ENCODE results near the gene STAT5A. TPM values are rescaled to one million over a fixed set of nuclear protein-coding genes. Genes with fewer than 3 reads are reported as not detected.

The STAT5A gene
- total and polyA plus RNA-seq, 11 donors = 4.9 to 44.0 (median 15.6) TPM

DNA sequence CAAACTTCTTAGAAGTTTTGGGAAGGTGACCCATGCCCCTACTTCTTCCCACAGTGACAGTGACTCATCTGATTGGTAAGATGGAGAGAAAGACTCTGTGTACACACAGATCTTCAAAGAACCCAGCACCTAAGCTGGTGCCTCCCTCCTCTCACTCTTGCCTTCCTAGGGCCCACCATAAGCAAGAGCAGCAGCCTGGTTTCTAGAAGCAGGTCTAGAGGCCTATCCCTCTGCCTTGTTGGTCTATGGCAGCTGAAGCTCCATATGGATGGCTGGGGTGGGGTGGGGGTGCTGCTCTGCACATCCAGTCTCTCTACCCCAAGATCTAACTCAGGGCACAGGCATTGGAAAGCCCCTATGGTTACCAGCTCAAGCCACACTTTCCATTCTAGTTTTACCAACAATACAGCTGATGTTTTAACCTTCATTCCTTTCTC lies 52.4 kb downstream of the STAT5A start:
- DNase-seq (no peak), ATAC-seq (no peak)
- H3K27ac ChIP-seq = peak overlapping the region in 1 of 12 donors; percentile 49
- H3K9me3 ChIP-seq = no peaks in the 10 kb centered on the region
- no peaks in the 10 kb centered on the region for H3K27me3 ChIP-seq
- no peak for TF ChIP-seq POLR2A (IDR thresholded peaks at IDR 0.05)
- TF ChIP-seq, protein P1, sequence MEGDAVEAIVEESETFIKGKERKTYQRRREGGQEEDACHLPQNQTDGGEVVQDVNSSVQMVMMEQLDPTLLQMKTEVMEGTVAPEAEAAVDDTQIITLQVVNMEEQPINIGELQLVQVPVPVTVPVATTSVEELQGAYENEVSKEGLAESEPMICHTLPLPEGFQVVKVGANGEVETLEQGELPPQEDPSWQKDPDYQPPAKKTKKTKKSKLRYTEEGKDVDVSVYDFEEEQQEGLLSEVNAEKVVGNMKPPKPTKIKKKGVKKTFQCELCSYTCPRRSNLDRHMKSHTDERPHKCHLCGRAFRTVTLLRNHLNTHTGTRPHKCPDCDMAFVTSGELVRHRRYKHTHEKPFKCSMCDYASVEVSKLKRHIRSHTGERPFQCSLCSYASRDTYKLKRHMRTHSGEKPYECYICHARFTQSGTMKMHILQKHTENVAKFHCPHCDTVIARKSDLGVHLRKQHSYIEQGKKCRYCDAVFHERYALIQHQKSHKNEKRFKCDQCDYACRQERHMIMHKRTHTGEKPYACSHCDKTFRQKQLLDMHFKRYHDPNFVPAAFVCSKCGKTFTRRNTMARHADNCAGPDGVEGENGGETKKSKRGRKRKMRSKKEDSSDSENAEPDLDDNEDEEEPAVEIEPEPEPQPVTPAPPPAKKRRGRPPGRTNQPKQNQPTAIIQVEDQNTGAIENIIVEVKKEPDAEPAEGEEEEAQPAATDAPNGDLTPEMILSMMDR (IDR thresholded peaks at IDR 0.05) = no peak
- no peak overlapping the region for H3K4me3 ChIP-seq
- H3K4me1 ChIP-seq = peaks cover 0 to 49% (median 10%) of the 10 kb centered on the region in 12 donors
- H3K36me3 ChIP-seq = peaks cover 0 to 95% (median 92%) of the 10 kb centered on the region in 9 donors
- intact Hi-C loops (cut with DNase I) = no loop called here

DNA sequence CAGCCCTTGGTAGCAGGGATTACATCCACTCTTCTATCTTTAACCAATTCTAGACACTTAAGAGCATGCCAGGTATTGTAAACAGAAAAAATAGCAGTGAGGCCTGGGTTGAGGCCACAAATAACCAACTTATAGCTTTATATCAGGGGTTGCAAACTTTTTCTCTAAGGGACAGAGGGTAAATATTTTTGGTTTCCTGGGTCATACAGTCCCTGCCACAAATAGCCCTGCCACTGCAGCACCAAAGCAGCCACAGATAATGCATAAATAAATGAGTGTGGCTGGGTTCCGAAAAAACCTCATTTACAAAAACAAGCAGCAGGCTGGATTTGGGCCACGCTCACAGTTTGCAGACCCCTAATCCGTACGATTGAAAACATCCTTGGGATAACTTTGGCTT lies 53.3 kb downstream of the STAT5A start:
- no peak overlapping the region for H3K4me3 ChIP-seq
- intact Hi-C loops (cut with DNase I) = no loop called here
- H3K9me3 ChIP-seq = no peaks in the 10 kb centered on the region
- no peaks in the 10 kb centered on the region for H3K27me3 ChIP-seq
- peaks cover 0 to 57% (median 10%) of the 10 kb centered on the region in 12 donors for H3K4me1 ChIP-seq
- no peak for TF ChIP-seq POLR2A (IDR thresholded peaks at IDR 0.05)
- TF ChIP-seq, protein P1 (IDR thresholded peaks at IDR 0.05) = no peak
- DNase-seq (no peak), ATAC-seq (peak in 2 of 4 donors; percentile 46 to 49)
- H3K36me3 ChIP-seq = peaks cover 0 to 95% (median 92%) of the 10 kb centered on the region in 9 donors
- WGBS, 4 donors = 56 to 77% (median 71%) methylated on average over 4 of the region's 4 CpGs
- peak overlapping the region in 5 of 12 donors; percentile 23 to 49 (median 30) for H3K27ac ChIP-seq

DNA sequence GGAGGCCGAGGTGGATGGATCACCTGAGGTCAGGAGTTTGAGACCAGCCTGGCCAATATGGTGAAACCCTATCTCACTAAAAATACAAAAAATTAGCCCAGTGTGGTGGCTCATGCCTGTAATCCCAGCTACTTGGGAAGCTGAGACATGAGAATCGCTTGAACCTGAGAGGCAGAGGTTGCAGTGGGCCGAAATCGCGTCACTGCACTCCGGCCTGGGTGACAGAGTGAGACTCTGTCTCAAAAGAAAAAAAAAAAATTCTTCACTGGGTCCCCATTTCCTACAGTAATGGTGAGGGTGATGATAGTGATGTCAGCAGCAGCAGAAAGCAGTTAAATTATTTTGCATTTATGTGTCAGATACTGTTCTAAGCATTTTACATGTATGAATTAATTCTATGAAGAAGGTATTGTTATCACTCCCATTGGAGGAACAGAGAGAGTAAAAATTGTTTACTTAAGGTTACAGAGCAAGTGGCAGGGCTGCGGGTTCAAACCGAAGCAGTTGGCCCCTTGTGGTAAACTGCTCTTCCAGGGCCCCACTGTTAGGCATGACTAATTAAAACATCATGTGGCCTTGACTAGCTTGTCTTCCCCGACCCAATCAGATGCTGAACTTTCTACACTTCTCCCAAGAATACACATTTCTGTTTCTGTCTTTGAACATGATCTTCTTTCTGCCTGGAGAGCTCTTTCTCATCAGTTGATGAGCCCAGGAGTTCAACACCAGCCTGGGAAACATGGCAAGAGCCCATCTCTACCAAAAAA lies 54.1 kb downstream of the STAT5A start:
- intact Hi-C loops (cut with DNase I) = no loop called here
- WGBS, 4 donors = 92 to 95% (median 93%) methylated on average over 9 of the region's 9 CpGs
- DNase-seq (no peak), ATAC-seq (no peak)
- Histone ChIP-seq H3K4me3 (no peak overlapping the region), H3K9me3 (no peaks in the 10 kb centered on the region), H3K27me3 (no peaks in the 10 kb centered on the region), H3K36me3 (peaks cover 0 to 91% (median 87%) of the 10 kb centered on the region in 9 donors), H3K27ac (peak overlapping the region in 4 of 12 donors; percentile 23 to 49 (median 44)), H3K4me1 (peaks cover under 1 to 59% (median 11%) of the 10 kb centered on the region in 12 donors)
- no peak for TF ChIP-seq POLR2A (IDR thresholded peaks at IDR 0.05)
- TF ChIP-seq, protein P1 (IDR thresholded peaks at IDR 0.05) = no peak

DNA sequence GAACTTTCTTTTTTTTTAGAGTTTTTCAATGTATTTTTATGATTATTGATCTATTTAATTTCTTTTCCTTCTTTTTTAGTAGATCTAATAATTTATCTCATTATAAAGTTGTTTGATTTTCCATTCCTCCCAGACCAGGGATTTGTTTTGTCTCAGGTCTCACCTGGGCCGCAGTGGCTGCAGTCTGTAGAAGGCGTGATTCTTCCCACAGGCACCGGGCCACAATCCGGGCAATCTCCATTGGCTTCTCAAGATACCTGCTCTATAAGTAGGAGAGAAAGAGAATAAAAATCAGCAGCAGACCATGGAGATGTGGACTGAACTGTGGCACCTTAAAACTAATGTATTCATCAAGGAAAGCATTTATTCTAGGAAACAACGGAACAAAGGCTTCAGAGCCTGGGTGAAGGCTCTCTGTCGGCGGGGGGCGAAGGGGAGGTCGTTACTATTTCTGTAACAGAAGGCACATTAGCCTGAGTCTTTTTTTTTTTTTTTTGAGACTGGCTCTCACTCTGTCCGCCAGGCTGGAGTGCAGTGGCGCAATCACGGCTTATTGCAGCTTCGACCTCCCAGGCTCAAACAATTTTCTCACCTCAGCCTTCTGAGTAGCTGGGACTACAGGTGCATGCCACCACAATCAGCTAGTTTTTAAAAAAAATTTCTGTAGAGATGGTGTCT lies 57.2 kb downstream of the STAT5A start:
- DNase-seq (peak in 1 of 5 donors; percentile 61), ATAC-seq (peak in 3 of 4 donors; percentile 56 to 66 (median 61))
- WGBS, 4 donors = 67 to 76% (median 75%) methylated on average over 13 of the region's 13 CpGs
- peaks cover 0 to 74% (median 62%) of the 10 kb centered on the region in 9 donors for H3K36me3 ChIP-seq
- TF ChIP-seq POLR2A (IDR thresholded peaks at IDR 0.05) = no peak
- TF ChIP-seq, protein P1 (IDR thresholded peaks at IDR 0.05) = no peak
- H3K4me3 ChIP-seq = no peak overlapping the region
- intact Hi-C loops (cut with DNase I) = loop anchor here in 4 of 10 donors (5.0 kb wide), 1 partner anchor 42 kb away; the partner anchor contains the start of gene STAT3 (in 4 of the 4)
- H3K27ac ChIP-seq = peak overlapping the region in 2 of 12 donors; percentile 13 to 47
- H3K9me3 ChIP-seq = no peaks in the 10 kb centered on the region
- no peaks in the 10 kb centered on the region for H3K27me3 ChIP-seq
- peaks cover 4 to 75% (median 35%) of the 10 kb centered on the region in 12 donors for H3K4me1 ChIP-seq

Data from heart left ventricle (tissue), 16 donors.